ENCODE results near the gene OASL.

Gene OASL

GRCh38 chr12:120994589-120995337 lies 44.3 kb downstream of the OASL start:
- DNase-seq (ENCODE audit: extremely low read depth, low read depth), result no peak
- no peak for TF ChIP-seq CTCF (IDR thresholded peaks at IDR 0.05; ENCODE audit: low read depth, low read length)

GRCh38 chr12:120994059-120994458 lies 45.0 kb downstream of the OASL start:
- no peak for TF ChIP-seq CTCF (IDR thresholded peaks at IDR 0.05; ENCODE audit: low read depth, low read length)

GRCh38 chr12:120993496-120993895 lies 45.5 kb downstream of the OASL start:
- no peak for DNase-seq (ENCODE audit: extremely low read depth, low read depth)
- no peak for TF ChIP-seq CTCF (IDR thresholded peaks at IDR 0.05; ENCODE audit: low read depth, low read length)

More at GRCh38 chr12:120994059-120994458, 45.0 kb downstream of the OASL start:
- no peak for DNase-seq (ENCODE audit: extremely low read depth, low read depth)

GRCh38 chr12:120992989-120993388 lies 46.1 kb downstream of the OASL start:
- no peak for DNase-seq (ENCODE audit: extremely low read depth, low read depth)
- no peak for TF ChIP-seq CTCF (IDR thresholded peaks at IDR 0.05; ENCODE audit: low read depth, low read length)

- no peak for TF ChIP-seq CTCF (IDR thresholded peaks at IDR 0.05; ENCODE audit: low read depth, low read length)
- no peak for DNase-seq (ENCODE audit: extremely low read depth, low read depth)
Measured at GRCh38 chr12:120991965-120992364, 47.1 kb downstream of the OASL start.

GRCh38 chr12:120990487-120991055 lies 48.5 kb downstream of the OASL start:
- no peak for DNase-seq (ENCODE audit: extremely low read depth, low read depth)
- TF ChIP-seq CTCF (IDR thresholded peaks at IDR 0.05; ENCODE audit: low read depth, low read length), result no peak

GRCh38 chr12:120989687-120990086 lies 49.4 kb downstream of the OASL start:
- no peak for DNase-seq (ENCODE audit: extremely low read depth, low read depth)
- no peak for TF ChIP-seq CTCF (IDR thresholded peaks at IDR 0.05; ENCODE audit: low read depth, low read length)

Measured in AG09319 (cell line).